Glutamatergic neuron (in vitro differentiated cells): ENCODE data around the gene DOK1. TPM values are rescaled to one million over a fixed set of nuclear protein-coding genes. Genes with fewer than 3 reads are reported as not detected.
A peak's percentile ranks its signal among the peaks of the same experiment; 100 is the strongest.

ENCODE experiments used
- DNase-seq: peaks from one replicate; pipeline ENCODE4 v3.0.0; 2022
- H3K27ac Mint-ChIP-seq: one replicate; pipeline ENCODE4 v1.8.0; 2020; ENCODE audit warnings: mild to moderate bottlenecking, mixed read lengths, inconsistent platforms; ENCODE audit not compliant: unreplicated experiment
- H3K27me3 Mint-ChIP-seq: one replicate; pipeline ENCODE4 v1.8.0; 2020; ENCODE audit warnings: mild to moderate bottlenecking, moderate library complexity, mixed read lengths, inconsistent platforms; ENCODE audit not compliant: unreplicated experiment
- H3K36me3 Mint-ChIP-seq: one replicate; pipeline ENCODE4 v1.8.0; 2020; ENCODE audit warnings: mild to moderate bottlenecking, mixed read lengths, inconsistent platforms; ENCODE audit not compliant: unreplicated experiment
- H3K4me1 Mint-ChIP-seq: one replicate; pipeline ENCODE4 v1.8.0; 2020; ENCODE audit warnings: mild to moderate bottlenecking, low read depth, mixed read lengths, inconsistent platforms; ENCODE audit not compliant: unreplicated experiment
- H3K4me3 Mint-ChIP-seq: one replicate; pipeline ENCODE4 v1.8.0; 2020; ENCODE audit warnings: mild to moderate bottlenecking, mixed read lengths, inconsistent platforms; ENCODE audit not compliant: unreplicated experiment
- H3K9me3 Mint-ChIP-seq: one replicate; pipeline ENCODE4 v1.8.0; 2020; ENCODE audit warnings: mild to moderate bottlenecking, moderate library complexity, mixed read lengths, inconsistent platforms; ENCODE audit not compliant: unreplicated experiment
- total RNA-seq: library from RNA; stranded (reverse); fragmentation: NEBNext Ultra II Directional; extraction: Animal tissue kit (Norgen Biotek cat#: 25700); gene quantifications from one replicate; pipeline ENCODE4 v1.2.1, GENCODE V29; 2021; ENCODE audit not compliant: unreplicated experiment
- TF ChIP-seq, protein P1 (sequence below): fragments of 200-600 bp; sonication (generic); IDR thresholded peaks from one replicate; pipeline ENCODE4 v1.5.0; 2021; ENCODE audit not compliant: partially characterized antibody, unreplicated experiment

DOK1 gene
- total RNA-seq, 1 donor from 2014 or later: 14.0 TPM

- Mint-ChIP-seq H3K4me1 (peaks cover 20% of the 10 kb centered on the region), H3K4me3 (peak overlapping the region; percentile 9), H3K36me3 (no peaks in the 10 kb centered on the region), H3K9me3 (peaks cover 32% of the 10 kb centered on the region), H3K27me3 (peaks cover 29% of the 10 kb centered on the region), H3K27ac (no peak overlapping the region)
- DNase-seq: no peak
- TF ChIP-seq, protein P1, sequence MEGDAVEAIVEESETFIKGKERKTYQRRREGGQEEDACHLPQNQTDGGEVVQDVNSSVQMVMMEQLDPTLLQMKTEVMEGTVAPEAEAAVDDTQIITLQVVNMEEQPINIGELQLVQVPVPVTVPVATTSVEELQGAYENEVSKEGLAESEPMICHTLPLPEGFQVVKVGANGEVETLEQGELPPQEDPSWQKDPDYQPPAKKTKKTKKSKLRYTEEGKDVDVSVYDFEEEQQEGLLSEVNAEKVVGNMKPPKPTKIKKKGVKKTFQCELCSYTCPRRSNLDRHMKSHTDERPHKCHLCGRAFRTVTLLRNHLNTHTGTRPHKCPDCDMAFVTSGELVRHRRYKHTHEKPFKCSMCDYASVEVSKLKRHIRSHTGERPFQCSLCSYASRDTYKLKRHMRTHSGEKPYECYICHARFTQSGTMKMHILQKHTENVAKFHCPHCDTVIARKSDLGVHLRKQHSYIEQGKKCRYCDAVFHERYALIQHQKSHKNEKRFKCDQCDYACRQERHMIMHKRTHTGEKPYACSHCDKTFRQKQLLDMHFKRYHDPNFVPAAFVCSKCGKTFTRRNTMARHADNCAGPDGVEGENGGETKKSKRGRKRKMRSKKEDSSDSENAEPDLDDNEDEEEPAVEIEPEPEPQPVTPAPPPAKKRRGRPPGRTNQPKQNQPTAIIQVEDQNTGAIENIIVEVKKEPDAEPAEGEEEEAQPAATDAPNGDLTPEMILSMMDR: no peak
Measured at GRCh38 chr2:74510272-74510671, 44.2 kb upstream of the DOK1 start.

GRCh38 chr2:74511104-74511989 is 43.2 kb upstream of the DOK1 start:
- peaks cover under 1% of the 10 kb centered on the region for H3K36me3 Mint-ChIP-seq
- H3K4me3 Mint-ChIP-seq: no peak overlapping the region
- peaks cover 20% of the 10 kb centered on the region for H3K4me1 Mint-ChIP-seq
- TF ChIP-seq, protein P1: no peak
- H3K27ac Mint-ChIP-seq: peak overlapping the region; percentile 52
- peaks cover 32% of the 10 kb centered on the region for H3K9me3 Mint-ChIP-seq
- no peak for DNase-seq
- H3K27me3 Mint-ChIP-seq: peaks cover 29% of the 10 kb centered on the region

GRCh38 chr2:74512744-74513604 is 41.5 kb upstream of the DOK1 start:
- H3K27me3 Mint-ChIP-seq: peaks cover 29% of the 10 kb centered on the region
- H3K4me1 Mint-ChIP-seq: peaks cover 15% of the 10 kb centered on the region
- DNase-seq: peak; percentile 42
- H3K36me3 Mint-ChIP-seq: peaks cover 8% of the 10 kb centered on the region
- H3K9me3 Mint-ChIP-seq: peaks cover 25% of the 10 kb centered on the region
- TF ChIP-seq, protein P1: no peak
- H3K27ac Mint-ChIP-seq: peak overlapping the region; percentile 52
- H3K4me3 Mint-ChIP-seq: peak overlapping the region; percentile 78

GRCh38 chr2:74513605-74514367 is 40.7 kb upstream of the DOK1 start:
- peaks cover 7% of the 10 kb centered on the region for H3K4me1 Mint-ChIP-seq
- H3K27me3 Mint-ChIP-seq: peaks cover 28% of the 10 kb centered on the region
- H3K9me3 Mint-ChIP-seq: peaks cover 18% of the 10 kb centered on the region
- DNase-seq: peak; percentile 34
- H3K4me3 Mint-ChIP-seq: peak overlapping the region; percentile 78
- TF ChIP-seq, protein P1: no peak
- H3K36me3 Mint-ChIP-seq: peaks cover 8% of the 10 kb centered on the region
- H3K27ac Mint-ChIP-seq: no peak overlapping the region
